HCEC 1CT (cell line): ENCODE measurements around the gene SESTD1.

ENCODE experiments used
- DNase-seq: peaks from one replicate; pipeline ENCODE4 v3.0.0-alpha.2; 2017

SESTD1 gene

DNA sequence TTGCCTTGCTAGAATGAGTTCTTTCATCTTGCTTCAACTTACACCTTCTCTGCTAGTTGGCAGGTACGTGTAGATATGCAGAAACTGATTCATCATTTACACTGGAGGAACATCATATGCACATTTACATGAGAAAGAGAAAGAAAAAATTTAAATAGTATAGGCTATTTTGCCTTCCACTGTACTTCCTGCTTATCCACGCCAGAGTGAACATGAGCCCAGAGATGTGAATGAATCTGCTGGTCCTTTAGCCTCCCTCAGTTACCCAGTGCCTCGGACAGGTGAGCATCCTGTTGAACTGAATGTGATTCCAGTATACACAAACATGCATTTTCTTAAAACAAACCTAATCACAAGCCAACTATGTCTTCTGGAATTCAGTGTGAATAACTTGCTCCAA is 83.6 kb downstream of the SESTD1 start:
- no peak for DNase-seq

DNA sequence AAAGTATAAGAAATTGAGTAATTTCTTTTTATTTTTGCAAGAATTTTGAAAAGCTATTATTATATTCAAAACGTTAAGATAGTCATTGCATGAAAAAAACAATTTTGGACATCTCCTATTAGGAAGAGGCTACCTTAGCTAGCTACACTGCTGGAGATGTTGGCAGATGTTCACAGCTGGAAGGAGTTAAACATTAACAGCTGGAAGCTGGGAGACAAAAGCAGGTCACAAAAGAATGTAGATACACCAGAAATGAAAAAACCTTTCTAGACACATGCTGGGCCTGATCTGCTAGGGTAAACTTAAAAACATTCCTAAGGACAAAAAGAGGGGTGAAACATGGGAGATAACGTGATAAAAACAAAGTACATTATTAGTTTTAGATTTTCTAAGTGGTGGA is 84.4 kb downstream of the SESTD1 start:
- DNase-seq: no peak

DNA sequence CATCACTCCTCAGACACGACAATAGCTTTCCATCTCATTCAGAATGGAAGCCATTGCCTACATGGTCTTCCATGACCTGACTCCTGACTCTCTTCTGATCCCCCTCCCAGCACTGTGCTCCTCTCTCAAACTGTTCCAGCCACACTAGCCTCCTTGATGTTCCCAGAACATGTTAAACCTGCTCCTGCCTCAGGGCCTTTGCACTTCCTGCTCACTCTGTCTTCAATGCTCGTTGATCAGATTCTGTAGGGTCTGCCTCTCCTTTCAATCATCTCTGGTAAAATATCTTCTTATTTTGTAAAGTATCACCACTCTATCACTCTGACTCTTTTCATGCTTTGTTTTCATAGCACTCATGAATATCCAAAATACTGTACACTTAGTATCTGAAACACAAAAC is 84.9 kb downstream of the SESTD1 start:
- DNase-seq: no peak

DNA sequence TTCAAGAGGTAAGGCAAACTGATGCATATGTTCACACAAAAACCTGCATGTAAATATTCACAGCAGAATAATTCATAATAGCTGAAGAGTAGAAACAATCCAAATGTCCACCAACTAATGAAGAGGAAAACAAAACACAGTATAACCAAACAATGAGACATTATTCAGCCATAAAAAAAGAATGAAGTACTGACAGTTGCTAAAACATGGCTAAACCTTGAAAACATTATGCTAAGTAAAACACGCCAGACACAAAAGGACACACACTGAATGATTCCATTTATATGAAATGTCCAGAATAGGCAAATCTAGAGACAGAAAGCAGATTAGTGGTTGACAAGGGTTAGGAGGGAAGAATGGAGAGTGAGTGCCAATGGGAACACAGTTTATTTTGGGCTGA is 86.9 kb downstream of the SESTD1 start:
- no peak for DNase-seq

DNA sequence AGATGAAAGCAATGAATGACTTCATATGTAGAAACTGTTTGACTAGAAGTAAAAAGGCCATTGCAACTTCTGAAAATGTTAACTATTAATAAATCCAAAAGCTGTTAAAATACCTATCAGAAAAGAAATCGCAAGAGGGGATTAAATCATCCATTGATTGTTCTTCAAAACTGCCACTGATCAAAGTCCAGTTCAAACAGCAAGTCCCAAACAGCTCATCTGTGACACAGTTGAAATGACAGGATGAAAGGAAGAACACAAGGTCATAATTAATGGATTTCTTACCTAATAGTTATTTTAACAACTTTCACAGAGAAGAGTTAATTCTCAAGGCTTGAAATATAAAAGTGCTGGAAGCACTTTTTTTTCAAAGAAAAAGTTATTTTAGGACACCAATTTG is 90.4 kb downstream of the SESTD1 start:
- no peak for DNase-seq

DNA sequence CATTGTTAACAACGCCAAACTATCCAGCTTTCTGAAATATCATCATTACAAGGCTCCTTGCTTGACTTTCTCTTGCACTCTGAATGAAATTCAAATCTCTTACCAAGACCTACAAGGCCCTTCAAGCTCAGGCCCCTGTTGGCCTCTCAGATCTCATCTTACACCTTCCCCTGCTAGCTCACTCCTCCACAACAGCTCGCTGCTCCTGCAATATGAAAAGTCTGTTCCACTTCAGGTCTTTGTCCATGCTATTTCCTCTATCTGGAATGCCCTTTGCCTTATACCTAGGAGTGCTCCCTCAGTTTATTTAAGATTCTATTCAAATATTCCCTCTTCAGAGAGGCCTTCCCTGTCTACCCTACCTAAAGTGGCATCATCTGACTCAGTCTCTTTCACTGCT is 91.7 kb downstream of the SESTD1 start:
- DNase-seq: no peak

DNA sequence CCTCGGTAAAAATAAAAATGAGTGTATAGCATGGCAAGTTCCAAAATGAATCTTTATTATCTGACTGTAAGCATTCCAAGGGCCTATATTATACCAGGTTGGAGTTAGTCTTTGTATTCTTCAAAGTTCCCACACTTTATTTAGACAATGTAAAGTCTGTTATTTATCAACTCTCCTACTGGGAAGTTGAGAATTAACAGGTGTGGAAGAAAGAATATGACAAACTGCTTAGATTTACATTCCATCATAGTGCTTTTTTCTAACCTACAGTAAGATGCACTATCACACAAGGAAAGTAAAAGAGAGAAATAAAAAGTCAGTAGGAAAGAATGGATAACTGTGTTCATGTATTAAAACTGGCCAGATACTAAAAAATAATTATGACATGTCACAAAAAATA is 93.3 kb downstream of the SESTD1 start:
- DNase-seq: no peak

DNA sequence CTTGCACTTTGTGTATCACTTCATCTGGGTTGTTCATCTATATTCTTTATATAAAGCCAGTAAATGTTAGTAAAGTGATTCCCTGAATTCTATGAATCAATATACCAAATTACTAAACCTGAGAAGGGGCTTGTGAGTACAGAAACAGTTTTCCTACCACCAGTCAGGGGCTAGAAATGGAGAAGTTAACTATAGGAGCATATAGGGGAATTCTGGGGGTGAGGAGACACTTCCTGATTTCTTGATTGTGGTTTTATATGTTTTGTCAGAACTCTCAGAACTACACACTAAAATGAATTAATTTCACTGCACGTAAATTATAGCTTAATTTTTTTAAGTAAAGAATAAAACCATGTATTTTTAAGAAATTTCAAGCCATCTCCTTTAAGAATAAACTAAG is 93.7 kb downstream of the SESTD1 start:
- no peak for DNase-seq

DNA sequence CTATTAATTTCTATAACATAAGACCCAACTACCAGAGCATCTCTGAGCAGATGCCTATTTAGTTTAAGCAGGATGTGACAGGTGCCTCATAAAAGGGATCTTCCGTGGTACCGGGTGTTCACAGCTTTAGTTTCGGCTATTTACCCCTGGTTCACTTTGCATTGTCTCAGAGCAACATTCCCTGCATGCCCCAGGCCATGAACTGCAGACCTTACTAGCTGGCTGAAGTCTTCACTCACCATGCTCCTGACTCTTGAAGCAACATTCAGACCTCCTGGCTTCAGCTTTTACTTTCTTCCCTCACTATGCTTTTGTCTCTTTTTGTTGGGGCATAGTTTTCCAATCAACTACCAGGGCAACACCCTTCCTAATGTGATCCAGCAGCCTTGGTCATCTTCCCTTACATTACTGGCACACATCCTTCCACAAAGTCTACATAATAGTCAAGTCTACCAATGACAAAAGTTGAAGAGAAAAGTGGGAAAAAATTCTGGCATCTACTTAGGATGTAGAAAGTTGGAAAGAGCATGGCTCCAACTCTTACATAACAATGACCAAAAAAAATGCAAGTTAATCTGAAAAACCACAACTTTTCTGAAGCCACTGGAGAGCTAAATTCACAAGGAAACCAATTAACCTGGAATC is 99.2 kb downstream of the SESTD1 start:
- no peak for DNase-seq

DNA sequence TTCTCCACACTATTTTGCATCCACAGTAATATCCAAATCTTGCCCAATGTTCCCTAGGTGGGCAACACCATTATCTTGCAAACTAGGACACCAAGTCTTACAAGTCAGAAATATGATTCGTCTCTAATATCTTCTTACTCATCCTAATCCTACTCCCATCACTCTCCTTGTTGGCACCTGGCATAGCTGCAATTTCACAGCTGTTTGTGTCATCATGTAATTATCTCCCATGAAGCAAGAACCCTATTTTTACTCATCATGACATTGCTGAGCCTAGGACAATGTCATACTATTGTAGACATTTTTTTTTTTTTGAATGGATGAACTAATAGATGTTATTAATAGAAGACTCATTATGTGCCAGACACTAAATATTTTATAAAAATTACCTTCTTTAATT is 123.4 kb downstream of the SESTD1 start:
- DNase-seq: no peak

DNA sequence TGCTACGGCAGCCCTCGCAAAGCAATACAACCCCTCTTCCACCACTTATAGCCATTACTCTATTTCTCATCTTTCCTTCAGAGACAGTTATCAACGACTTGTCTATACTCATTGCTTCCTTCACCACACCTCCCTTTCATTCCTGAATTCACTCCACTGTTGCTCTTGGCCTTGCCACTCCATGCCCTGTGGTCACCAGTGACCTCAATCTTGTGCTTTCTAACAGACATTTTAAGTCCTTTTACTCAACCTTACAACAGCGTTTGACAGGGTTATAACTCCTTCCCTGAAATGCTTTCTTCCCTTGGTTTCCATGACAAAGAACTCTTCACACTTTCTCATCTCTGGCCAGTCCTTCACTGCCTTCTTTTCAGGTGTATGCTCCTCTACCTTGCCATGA is 124.1 kb downstream of the SESTD1 start:
- no peak for DNase-seq

DNA sequence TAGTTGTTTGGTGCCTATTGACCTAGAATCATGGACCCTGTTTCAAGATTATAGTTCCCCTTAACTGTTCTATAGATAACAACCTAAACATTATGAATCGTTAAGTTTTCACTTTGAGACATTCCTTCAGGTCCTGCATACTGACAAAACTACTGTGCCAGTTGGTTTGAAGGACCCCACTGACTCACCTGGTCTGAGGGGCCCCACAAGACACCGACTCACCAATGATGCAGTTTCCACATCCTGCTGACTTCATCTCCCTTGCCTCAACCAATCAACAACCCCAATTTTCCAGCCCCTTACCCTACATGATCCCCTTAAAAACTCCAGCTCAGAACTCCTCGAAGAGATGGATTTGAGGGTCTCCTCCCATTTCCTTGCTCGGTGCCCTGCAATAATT is 125.1 kb downstream of the SESTD1 start:
- peak; percentile 5 for DNase-seq

DNA sequence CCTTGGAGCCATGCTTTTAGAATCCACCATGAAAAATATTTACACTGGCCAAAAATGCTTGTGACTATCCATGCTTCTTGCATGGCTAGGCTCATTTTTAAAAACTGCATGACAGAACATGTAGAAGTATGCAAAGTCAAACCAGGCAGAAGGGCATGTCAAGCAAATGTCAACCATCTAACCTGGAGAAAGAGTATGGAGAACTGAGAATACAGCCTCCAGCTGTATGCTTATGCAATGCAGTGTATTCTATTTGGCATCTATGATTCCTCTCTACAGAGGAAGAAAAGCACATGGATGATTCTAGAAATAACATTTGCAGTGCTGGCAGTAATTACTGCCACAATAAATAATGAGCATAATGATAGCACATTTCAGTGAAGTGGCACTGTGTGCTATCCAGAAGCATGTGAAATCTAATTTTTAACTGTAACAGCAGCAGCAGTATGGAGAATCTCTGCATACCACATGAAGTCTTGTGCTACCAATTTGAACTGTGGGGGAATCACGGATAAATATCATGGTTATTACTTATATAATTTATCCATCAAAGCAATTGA is 127.4 kb downstream of the SESTD1 start:
- no peak for DNase-seq

DNA sequence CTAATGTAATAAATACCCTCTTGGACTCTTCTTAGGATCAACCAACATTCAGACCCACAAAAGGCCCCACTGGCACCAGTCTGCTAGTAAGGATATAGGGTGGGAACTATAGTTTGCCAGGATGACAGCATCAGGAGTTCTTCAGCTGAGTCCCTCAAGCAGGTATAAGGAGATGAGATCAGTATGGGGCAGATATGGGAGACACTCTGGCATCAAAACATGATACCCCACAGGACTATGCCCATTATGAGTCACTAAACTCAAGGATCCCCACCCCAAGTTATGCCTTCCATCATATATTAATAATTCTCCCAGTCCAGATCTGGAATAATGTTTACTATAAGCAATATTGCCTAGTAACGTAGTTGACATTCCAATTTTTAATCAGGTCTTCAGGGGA is 131.6 kb downstream of the SESTD1 start:
- no peak for DNase-seq

DNA sequence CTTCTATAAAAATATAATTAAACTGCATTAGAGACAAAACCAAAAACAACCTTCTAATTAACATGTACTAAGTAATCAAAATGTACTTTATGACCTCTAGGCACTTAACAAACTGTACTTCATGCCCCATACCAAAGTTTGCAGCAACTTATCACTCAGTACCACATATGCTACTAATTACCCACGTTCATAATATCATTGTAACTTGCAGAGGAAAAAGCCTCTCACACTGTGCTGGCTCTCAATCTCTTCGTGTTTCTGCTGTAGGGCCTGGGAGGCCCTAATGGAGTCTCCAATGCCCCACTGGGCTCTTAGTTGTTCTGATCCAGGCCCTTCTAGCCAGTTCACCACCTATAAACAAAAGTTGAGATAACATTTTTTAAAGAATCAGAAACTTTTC is 132.6 kb downstream of the SESTD1 start:
- no peak for DNase-seq

DNA sequence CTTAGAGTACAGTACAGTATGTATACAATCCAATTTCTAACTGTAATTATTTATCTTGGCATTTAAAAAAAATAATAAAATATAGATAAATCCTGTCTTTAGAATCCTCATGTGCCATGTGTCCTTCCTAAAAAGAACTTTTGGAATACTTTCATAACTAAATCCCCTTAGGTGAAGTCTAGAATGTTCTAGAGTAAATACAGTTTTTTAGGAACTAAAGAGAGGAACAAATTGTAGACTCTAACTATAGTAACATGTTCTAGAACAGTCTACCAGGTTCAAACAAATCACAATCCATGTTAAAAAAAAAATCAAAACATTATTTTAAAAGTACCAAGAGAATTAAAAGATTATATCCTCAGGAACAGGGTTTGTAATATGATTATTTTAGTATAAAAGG is 134.1 kb downstream of the SESTD1 start:
- DNase-seq: no peak

DNA sequence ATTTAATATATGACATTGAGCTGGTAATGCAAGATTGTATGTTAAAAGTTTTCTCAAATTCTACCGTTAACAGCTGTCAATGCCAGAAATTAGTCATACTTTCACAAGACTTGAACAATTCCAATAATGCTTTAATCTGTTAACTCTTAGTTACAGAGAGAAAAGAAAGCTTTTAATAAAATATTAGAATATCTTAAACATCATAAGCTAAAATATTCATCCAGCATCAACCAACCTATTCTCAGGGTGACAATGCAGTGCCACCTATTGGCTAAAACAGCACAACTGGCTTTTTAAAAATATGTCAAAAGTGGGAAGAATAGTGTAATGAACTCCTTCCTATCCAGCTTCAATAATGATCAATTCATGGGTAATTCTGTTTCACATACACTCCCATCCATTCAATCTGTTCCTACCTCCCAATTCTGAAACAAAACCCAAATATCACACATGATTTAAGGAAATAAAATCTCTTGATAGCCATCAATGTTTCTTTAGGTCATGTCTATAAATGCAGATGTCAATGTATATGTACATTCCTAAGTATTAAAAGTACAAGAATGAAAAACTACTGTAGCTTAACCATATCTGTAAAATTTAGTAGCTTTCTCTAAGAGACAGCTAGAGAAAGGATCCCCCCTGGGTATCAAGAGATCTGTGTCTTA is 134.9 kb downstream of the SESTD1 start:
- peak; percentile 27 for DNase-seq

DNA sequence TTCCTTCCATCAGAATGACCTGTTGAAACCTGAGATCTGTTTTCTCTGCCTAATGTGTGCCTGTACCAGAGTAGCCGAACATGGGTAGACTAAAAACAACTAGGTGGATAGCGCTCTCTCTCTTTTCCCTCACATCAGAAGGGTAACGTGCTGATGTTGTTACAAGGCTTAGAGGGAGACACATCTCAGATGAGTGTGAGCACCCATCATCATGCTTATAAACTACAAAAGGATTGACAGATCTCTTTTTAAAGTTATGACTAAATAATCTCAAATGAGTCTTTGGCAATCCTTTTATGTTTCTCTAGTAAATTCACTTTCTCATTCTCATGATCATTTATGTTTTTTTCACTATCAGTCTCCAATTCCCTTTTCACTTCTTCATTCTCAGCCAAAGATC is 139.2 kb downstream of the SESTD1 start:
- no peak for DNase-seq

DNA sequence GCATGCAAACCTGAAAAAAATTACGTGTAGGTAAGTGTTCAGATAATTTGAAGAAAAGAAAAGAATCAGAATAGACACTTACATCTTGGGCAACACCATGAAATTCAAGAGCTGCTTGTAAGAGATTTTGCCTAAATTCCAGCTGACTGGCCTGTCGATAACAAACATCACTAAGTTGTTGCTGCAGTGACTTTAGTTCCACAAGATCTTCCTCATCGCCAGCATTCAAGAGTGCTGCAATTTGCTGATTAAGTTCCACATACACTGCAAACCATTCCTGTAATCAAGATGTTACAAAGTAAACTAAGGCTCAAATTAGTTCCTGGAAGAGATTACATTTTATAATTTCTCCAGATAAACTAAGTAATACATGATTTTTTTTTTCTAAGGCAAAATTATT is 140.3 kb downstream of the SESTD1 start:
- no peak for DNase-seq

DNA sequence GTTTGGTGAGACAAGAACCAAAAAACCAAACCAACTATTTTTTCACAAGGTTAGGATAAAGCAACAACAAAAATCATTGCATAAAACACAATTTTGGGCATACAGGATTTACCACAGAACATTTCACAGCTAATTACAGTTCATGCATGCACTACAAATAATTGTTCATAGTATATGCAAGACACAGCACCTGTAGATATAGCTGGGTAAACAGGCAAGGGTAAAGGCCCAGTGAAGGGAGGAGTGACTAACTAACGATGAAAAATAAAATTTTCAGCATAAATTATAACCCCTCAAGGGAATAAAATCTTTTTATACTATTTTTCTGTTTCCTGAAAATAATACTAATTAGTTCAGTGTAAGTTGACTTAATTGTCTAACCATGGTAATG is 141.4 kb downstream of the SESTD1 start:
- DNase-seq: no peak

DNA sequence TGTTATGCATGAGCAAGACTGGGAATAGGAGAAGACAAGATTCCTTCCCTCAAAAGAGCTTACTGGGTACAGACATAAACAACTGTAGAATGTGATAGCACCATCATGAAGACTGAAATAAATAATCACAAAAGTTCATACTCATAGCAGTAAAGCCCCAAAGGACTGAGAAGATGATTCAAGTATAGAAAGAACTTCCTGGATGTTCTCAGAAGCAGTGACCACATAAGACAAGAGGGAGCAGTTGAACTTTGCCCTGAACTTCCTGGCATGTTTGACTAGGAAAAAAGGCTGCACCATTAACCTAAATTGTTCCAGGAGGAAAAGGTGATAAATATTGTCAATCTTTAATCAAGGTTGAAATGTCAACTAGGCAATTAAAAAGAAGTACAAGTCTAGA is 156.9 kb downstream of the SESTD1 start:
- DNase-seq: peak; percentile 54

DNA sequence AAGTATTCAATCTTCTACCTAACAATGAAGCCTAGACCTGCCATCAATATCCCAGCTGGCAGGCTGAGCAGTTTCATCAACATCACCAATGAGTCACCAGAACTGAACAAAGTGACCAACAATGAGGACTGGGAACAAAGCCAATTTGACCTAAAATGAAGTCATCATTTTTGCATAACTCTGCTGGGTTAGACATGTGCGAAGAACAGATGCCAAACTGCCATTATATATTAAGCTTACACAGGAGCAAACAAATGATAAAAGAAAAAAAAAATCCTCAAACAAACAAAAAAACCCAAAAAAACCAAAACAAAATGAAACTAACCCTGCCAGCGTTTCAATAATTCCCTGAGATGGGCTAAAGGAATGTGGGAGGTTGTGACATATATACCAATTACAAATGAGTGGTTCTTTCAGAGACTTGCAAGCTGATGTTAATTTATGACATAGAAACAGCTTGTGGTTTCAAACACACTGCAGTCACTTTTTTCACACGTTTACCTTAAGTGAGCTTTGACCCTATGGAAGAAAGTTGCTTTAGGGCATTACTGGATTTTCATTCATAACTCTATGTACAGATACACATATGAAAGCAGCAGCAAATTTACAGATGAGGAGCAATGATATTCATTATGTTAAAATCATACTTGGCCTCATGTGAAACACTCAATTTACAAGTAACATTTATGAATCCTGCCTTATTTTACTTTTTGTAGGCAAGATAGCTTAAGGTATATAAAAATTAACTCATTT is 157.8 kb downstream of the SESTD1 start:
- DNase-seq: peak; percentile 92

DNA sequence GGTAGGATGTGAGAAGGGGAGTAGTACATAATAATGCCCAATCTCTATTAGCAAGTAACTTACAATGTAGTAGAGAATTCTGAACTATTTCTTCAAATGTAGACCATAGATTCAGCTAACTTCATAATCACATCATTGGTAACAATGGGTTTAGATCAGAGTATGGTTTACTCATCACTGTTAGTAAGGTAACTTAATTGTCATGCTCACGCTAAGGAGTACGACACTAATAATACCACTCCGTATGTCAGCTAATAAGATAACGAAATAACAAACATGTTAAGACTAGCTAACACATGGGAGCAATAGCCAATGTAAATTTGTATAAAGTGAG is 158.3 kb downstream of the SESTD1 start:
- no peak for DNase-seq

DNA sequence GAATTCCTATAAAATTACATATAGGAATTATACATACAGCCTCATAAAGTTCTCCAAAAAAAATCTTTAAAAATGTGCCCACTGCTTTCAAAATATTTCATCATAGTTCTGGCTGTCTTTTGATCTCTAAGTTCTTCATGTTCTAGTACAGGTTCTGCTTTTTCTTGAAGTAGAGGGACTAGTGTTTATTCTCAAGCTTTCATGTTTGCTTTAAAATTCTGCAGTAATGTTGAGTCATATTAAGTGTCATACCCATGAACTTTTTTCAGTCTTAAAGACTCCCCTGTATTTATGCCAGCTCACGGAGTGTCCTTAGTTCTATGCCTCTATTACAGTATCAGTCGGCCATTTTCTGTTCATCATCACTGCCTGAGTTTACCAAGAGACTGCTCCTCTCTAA is 159.9 kb downstream of the SESTD1 start:
- peak; percentile 84 for DNase-seq
